Stomach (tissue), 4 donors: ENCODE measurements around the gene GABBR2.

Experiments used
- EP300 ChIP-seq: sonication (generic); formaldehyde crosslinking; IDR thresholded peaks from one replicate; pipeline ENCODE4 v1.6.1; 2017; ENCODE audit warnings: antibody characterized with exemption
- POLR2A ChIP-seq, 4 donors: fragments of 450-650 bp; IDR thresholded peaks; one replicate each; pipeline ENCODE4 v1.6.1; 2016; ENCODE audit warnings: antibody characterized with exemption in 4 of 4, control low read depth in 2 of 4, mild to moderate bottlenecking in 1 of 4, moderate library complexity in 1 of 4
- POLR2AphosphoS5 ChIP-seq, 3 donors: sonication (generic); formaldehyde crosslinking; IDR thresholded peaks; one replicate each; pipeline ENCODE4 v1.6.1; 2016; ENCODE audit warnings: antibody characterized with exemption in 3 of 3
- TF ChIP-seq, protein P1 (sequence below), 7 experiments: fragments of 450-650 bp in 4 of 7; fragments of 200-600 bp in 3 of 7; sonication (generic) in 3 of 7; IDR thresholded peaks; one replicate each; pipeline ENCODE4 v1.5.1; 2016 to 2019; ENCODE audit warnings: antibody characterized with exemption in 7 of 7, control low read depth in 2 of 7, mild to moderate bottlenecking in 1 of 7

DNA sequence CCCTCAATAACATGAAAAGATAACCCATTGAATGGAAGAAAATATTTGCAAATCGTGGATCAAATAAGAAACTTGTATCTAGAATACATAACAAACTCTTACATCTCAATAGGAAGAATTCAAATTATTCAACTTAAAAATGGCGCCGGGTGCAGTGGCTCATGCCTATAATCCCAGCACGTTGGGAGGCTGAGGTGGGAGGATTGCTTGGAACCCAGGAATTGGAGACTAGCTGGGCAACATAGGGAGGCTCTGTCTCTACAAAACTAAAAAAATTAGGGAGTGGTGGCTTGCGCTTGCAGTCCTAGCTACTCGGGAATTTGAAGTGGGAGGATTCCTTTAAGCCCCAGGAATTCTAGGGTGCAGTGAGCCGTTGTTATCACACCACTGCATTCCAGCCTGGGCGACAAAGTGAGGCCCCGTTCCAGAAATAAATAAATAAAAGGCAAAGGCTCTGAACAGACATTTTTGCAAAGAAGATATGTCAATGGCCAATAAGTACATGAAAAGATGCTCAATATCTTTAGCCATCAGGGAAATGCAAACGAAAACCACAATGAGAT is 431.7 kb downstream of the GABBR2 start:
- TF ChIP-seq, protein P1, sequence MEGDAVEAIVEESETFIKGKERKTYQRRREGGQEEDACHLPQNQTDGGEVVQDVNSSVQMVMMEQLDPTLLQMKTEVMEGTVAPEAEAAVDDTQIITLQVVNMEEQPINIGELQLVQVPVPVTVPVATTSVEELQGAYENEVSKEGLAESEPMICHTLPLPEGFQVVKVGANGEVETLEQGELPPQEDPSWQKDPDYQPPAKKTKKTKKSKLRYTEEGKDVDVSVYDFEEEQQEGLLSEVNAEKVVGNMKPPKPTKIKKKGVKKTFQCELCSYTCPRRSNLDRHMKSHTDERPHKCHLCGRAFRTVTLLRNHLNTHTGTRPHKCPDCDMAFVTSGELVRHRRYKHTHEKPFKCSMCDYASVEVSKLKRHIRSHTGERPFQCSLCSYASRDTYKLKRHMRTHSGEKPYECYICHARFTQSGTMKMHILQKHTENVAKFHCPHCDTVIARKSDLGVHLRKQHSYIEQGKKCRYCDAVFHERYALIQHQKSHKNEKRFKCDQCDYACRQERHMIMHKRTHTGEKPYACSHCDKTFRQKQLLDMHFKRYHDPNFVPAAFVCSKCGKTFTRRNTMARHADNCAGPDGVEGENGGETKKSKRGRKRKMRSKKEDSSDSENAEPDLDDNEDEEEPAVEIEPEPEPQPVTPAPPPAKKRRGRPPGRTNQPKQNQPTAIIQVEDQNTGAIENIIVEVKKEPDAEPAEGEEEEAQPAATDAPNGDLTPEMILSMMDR (IDR thresholded peaks at IDR 0.05): no peak
- TF ChIP-seq POLR2A (IDR thresholded peaks at IDR 0.05): no peak
- TF ChIP-seq POLR2AphosphoS5 (IDR thresholded peaks at IDR 0.05): no peak
- TF ChIP-seq EP300: no peak
